Mesendoderm (in vitro differentiated cells): ENCODE measurements around the gene VPS37C.

Source experiments
- DNase-seq: peaks from one replicate; pipeline ENCODE4 v3.0.0; 2013
- H2AK5ac ChIP-seq: 2 replicates; pipeline ENCODE4 v1.6.1; 2013; ENCODE audit warnings: low read length, inconsistent platforms
- H2BK120ac ChIP-seq: 2 replicates; pipeline ENCODE4 v1.6.1; 2013; ENCODE audit warnings: low read depth, mild to moderate bottlenecking, low read length, moderate library complexity, mixed read lengths
- H2BK15ac ChIP-seq: replicated peaks from 2 replicates; pipeline ENCODE4 v1.6.1; 2013; ENCODE audit warnings: low read depth, mild to moderate bottlenecking, moderate library complexity
- H2BK5ac ChIP-seq: 2 replicates; pipeline ENCODE4 v1.6.1; 2013; ENCODE audit warnings: low read length, inconsistent platforms
- H3K18ac ChIP-seq: 2 replicates; pipeline ENCODE4 v1.6.1; 2013; ENCODE audit warnings: mild to moderate bottlenecking, low read length, mixed read lengths
- H3K23ac ChIP-seq: one replicate; pipeline ENCODE4 v1.6.1; 2013; ENCODE audit warnings: low read length
- H3K27ac ChIP-seq: 2 replicates; pipeline ENCODE4 v1.5.1; 2013; ENCODE audit warnings: low read depth, mild to moderate bottlenecking, inconsistent platforms, low read length, moderate library complexity
- H3K27me3 ChIP-seq: 2 replicates; pipeline ENCODE4 v1.6.1; 2013; ENCODE audit warnings: low read length, control low read depth, mild to moderate bottlenecking, inconsistent platforms; ENCODE audit not compliant: insufficient read depth, poor library complexity
- H3K36me3 ChIP-seq: 2 replicates; pipeline ENCODE4 v1.6.1; 2013; ENCODE audit warnings: low read length, inconsistent platforms; ENCODE audit not compliant: control insufficient read depth, insufficient read depth
- H3K4ac ChIP-seq: one replicate; pipeline ENCODE4 v1.6.1; 2013; ENCODE audit warnings: low read depth, mild to moderate bottlenecking, low read length, moderate library complexity
- H3K4me1 ChIP-seq: 2 replicates; pipeline ENCODE4 v1.6.1; 2013; ENCODE audit warnings: low read depth, low read length, inconsistent platforms; ENCODE audit not compliant: control insufficient read depth
- H3K4me2 ChIP-seq: 2 replicates; pipeline ENCODE4 v1.6.1; 2013; ENCODE audit warnings: low read length
- H3K4me3 ChIP-seq: 2 replicates; pipeline ENCODE4 v1.5.1; 2013; ENCODE audit warnings: mild to moderate bottlenecking, low read length
- H3K56ac ChIP-seq: one replicate; pipeline ENCODE4 v1.6.1; 2013; ENCODE audit warnings: low read length
- H3K79me1 ChIP-seq: 2 replicates; pipeline ENCODE4 v1.6.1; 2013; ENCODE audit warnings: low read length, inconsistent platforms
- H3K79me2 ChIP-seq: 2 replicates; pipeline ENCODE4 v1.6.1; 2013; ENCODE audit warnings: mild to moderate bottlenecking, low read length; ENCODE audit not compliant: control insufficient read depth, insufficient read depth
- H3K9ac ChIP-seq: 2 replicates; pipeline ENCODE4 v1.6.1; 2013; ENCODE audit warnings: low read length, inconsistent platforms
- H4K5ac ChIP-seq: one replicate; pipeline ENCODE4 v1.6.1; 2013; ENCODE audit warnings: low read length
- H4K8ac ChIP-seq: one replicate; pipeline ENCODE4 v1.6.1; 2013; ENCODE audit warnings: low read depth, mild to moderate bottlenecking, control low read depth, low read length, moderate library complexity
- WGBS: extraction: QIAGEN DNeasy Blood & Tissue Kit; methylation state at CpG from one replicate; pipeline ENCODE4 v1.1.7; 2013; ENCODE audit warnings: low lambda C conversion rate, missing lambda C conversion rate; ENCODE audit not compliant: insufficient coverage; ENCODE audit errors: extremely low coverage; 5-methylcytosine and 5-hydroxymethylcytosine counted together

Gene VPS37C

DNA sequence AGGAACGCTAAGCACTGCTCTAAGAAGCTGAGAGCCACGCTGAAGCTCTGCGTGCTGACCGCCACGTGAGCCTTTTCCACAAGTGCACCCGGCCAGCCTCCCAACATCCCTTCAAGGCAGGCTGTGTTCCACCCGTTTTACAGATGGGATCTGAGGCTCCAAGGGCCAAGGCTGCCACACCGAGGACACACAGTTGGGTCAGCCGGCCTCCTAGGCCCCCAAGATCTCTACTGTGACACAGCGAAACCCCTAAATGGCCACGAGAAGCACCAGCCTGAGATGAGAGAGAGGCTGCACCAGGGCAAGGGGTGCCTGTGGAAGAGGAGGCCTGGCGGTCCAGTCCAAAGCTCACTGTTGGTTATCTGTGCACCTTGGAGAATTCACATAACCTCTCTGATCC lies 70.7 kb downstream of the VPS37C start:
- H3K23ac ChIP-seq, result no peak overlapping the region
- no peak overlapping the region for H3K4me2 ChIP-seq
- no peak overlapping the region for H3K4me3 ChIP-seq
- H2BK120ac ChIP-seq, result no peak overlapping the region
- WGBS, result no CpG with 5 or more reads among the region's 12 CpGs
- no peak overlapping the region for H3K56ac ChIP-seq
- H3K9ac ChIP-seq, result no peak overlapping the region
- no peak overlapping the region for H4K5ac ChIP-seq
- DNase-seq, result no peak
- no peak overlapping the region for H2BK15ac ChIP-seq
- H3K4ac ChIP-seq, result no peak overlapping the region
- H2AK5ac ChIP-seq, result no peak overlapping the region
- no peaks in the 10 kb centered on the region for H3K79me2 ChIP-seq
- H4K8ac ChIP-seq, result no peak overlapping the region
- no peaks in the 10 kb centered on the region for H3K27me3 ChIP-seq
- H3K79me1 ChIP-seq, result no peaks in the 10 kb centered on the region
- H3K36me3 ChIP-seq, result no peaks in the 10 kb centered on the region
- no peak overlapping the region for H2BK5ac ChIP-seq
- H3K27ac ChIP-seq, result no peak overlapping the region
- H3K18ac ChIP-seq, result no peak overlapping the region
- peaks cover 4% of the 10 kb centered on the region for H3K4me1 ChIP-seq

DNA sequence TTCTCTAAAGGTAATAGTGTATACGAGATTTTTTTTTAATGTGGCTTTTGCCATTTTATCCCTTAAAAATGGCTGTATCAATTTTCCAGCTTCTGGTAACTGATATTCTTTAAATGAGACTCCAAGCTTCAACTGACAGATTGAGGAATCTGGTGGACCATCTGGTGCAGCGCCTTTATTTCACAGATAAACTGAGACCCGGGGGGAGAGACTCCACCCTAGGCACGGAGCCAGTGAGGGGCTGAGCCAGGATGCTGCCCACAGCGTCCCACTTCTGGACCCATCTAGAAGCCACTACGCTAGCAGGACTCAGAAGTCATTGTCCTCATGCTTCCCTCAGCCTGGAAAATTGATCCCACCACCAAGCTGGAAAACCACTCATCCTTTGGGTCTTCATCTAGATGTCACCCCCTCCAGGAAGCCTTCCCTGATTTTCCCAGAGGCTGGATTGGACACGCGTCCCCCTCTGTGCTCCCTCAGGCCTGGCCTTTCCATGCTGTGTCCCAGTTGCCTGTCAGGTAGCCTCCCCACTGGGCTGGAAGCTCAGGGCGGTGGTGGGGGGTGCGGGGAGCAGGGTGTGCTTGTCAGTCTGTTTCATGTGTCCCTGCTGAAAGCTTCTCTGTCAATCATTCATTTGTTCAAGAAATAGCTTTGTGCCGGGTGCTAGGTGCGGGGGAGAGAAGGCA lies 71.3 kb downstream of the VPS37C start:
- no peak overlapping the region for H2BK15ac ChIP-seq
- H4K5ac ChIP-seq, result no peak overlapping the region
- H3K23ac ChIP-seq, result no peak overlapping the region
- H2AK5ac ChIP-seq, result no peak overlapping the region
- H4K8ac ChIP-seq, result no peak overlapping the region
- H3K18ac ChIP-seq, result no peak overlapping the region
- no peak overlapping the region for H2BK120ac ChIP-seq
- no peaks in the 10 kb centered on the region for H3K27me3 ChIP-seq
- no peaks in the 10 kb centered on the region for H3K79me2 ChIP-seq
- H3K4me1 ChIP-seq, result peaks cover 4% of the 10 kb centered on the region
- no peak overlapping the region for H3K9ac ChIP-seq
- H3K79me1 ChIP-seq, result no peaks in the 10 kb centered on the region
- H2BK5ac ChIP-seq, result no peak overlapping the region
- no CpG with 5 or more reads among the region's 12 CpGs for WGBS
- H3K4ac ChIP-seq, result no peak overlapping the region
- H3K27ac ChIP-seq, result no peak overlapping the region
- no peak overlapping the region for H3K4me2 ChIP-seq
- H3K56ac ChIP-seq, result no peak overlapping the region
- H3K4me3 ChIP-seq, result no peak overlapping the region
- no peaks in the 10 kb centered on the region for H3K36me3 ChIP-seq
- DNase-seq, result no peak

DNA sequence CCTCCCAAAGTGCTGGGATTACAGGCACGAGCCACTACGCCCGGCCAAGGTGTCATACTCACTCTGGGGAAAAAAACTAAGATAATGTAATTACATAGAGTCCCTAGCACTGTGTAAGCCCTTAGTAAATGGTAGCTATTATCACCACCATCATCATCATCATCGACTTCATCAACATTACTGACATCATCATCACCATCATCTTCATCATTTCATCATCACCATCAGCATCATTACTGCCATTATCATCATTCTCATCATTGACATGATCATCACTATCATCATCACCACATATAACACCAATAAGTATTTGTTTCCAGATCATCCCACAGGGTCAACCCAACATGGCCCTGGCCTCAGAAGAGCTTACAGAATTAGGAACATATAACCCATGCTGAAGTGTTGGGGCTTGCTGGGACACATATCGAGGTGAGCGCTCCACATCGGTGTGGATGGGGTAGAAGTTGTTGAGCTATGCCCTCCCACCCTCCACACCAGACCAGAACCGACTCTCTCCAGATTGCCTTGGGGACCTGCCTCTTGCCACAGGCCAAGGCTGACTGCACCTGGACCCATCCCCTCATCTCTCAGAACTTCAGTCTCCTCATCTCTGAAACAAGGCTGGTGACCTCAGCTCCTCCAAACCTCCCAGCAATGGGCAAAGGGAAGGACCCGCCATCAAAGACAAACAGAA lies 73.7 kb downstream of the VPS37C start:
- Histone ChIP-seq H3K23ac (no peak overlapping the region), H3K18ac (no peak overlapping the region), H3K4me1 (peaks cover 4% of the 10 kb centered on the region), H4K5ac (no peak overlapping the region), H3K27ac (no peak overlapping the region), H2BK5ac (no peak overlapping the region), H3K36me3 (no peaks in the 10 kb centered on the region), H2AK5ac (no peak overlapping the region), H2BK15ac (no peak overlapping the region), H4K8ac (no peak overlapping the region), H3K56ac (no peak overlapping the region), H3K4me3 (no peak overlapping the region), H3K4me2 (no peak overlapping the region), H3K27me3 (no peaks in the 10 kb centered on the region), H3K79me2 (no peaks in the 10 kb centered on the region), H3K4ac (no peak overlapping the region), H3K79me1 (no peaks in the 10 kb centered on the region), H2BK120ac (no peak overlapping the region), H3K9ac (no peak overlapping the region)
- DNase-seq, result no peak
- WGBS, result 100% methylated on average over 1 of the region's 9 CpGs

DNA sequence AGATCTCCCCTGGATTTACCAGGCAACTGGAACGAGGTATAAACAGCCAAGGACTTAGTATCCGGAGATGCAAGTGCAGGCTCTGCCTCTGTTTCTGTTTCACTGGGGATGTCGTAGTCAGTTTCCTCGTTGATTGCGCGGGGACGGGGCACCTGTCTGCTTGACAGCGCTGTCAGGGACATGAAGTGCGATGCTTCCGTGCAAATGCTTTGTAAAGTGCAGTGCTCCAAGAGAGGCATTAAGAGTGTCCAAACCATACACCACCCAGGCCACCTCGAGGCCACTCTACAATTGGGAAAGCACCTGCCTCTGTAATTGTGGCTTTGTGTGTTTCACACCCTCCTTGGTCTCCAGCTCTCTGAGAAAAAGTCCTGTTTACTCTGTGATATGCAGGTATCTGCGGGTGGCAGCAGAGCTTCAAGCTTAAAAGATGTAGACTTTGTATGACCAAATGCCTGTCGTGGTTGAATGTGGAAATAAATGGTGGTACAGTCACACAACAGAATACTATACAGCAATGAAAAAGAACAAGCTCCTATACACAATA lies 77.6 kb downstream of the VPS37C start:
- Histone ChIP-seq H3K27me3 (no peaks in the 10 kb centered on the region), H3K23ac (no peak overlapping the region), H4K8ac (no peak overlapping the region), H3K79me1 (no peaks in the 10 kb centered on the region), H3K79me2 (no peaks in the 10 kb centered on the region), H2BK5ac (no peak overlapping the region), H3K18ac (no peak overlapping the region), H2BK15ac (no peak overlapping the region), H3K4ac (no peak overlapping the region), H3K4me3 (no peak overlapping the region), H3K56ac (no peak overlapping the region), H2AK5ac (no peak overlapping the region), H3K27ac (no peak overlapping the region), H3K4me2 (no peak overlapping the region), H3K4me1 (no peaks in the 10 kb centered on the region), H3K36me3 (no peaks in the 10 kb centered on the region), H2BK120ac (no peak overlapping the region), H4K5ac (no peak overlapping the region), H3K9ac (no peak overlapping the region)
- no CpG with 5 or more reads among the region's 13 CpGs for WGBS
- DNase-seq, result no peak

DNA sequence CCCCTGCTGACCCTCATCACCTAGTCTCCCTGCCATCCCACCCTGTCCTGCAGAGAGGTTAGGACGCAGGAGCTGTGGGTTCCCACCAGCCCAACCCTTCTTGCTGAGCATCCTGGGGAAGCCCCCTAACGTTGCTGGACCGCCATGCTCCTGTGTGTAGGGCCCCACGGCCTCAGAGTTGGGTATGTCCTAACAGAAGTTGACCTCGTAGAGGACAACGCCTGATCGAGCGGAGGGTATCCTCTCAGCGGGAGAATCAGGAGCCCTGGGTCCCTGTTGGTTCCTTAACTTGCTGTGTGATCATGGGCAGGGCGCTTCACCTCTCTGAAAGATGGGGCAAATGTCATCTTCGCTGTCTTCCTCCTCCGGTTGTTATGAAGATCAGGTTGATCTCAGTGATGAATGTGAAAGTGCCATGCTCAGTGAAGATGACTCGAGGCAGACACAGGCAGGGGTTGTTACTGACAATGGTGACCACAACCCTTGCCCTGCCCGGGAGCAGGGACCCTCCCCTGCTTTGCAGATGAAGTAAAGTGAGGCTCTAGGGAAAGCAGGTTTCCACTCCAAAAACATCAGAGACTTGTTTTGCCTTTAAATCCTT lies 78.2 kb downstream of the VPS37C start:
- Histone ChIP-seq H2BK120ac (no peak overlapping the region), H3K4me3 (no peak overlapping the region), H2BK15ac (no peak overlapping the region), H3K79me1 (no peaks in the 10 kb centered on the region), H3K4ac (no peak overlapping the region), H2BK5ac (no peak overlapping the region), H2AK5ac (no peak overlapping the region), H3K18ac (no peak overlapping the region), H3K4me2 (no peak overlapping the region), H3K23ac (no peak overlapping the region), H3K79me2 (no peaks in the 10 kb centered on the region), H4K8ac (no peak overlapping the region), H3K9ac (no peak overlapping the region), H3K27me3 (no peaks in the 10 kb centered on the region), H3K36me3 (no peaks in the 10 kb centered on the region), H4K5ac (no peak overlapping the region), H3K56ac (no peak overlapping the region), H3K27ac (no peak overlapping the region), H3K4me1 (no peaks in the 10 kb centered on the region)
- DNase-seq, result no peak
- no CpG with 5 or more reads among the region's 14 CpGs for WGBS
